ENCODE measurements around the gene TPO.
"Not testable (repeated sequence)": the region's sequence is repeated elsewhere in the genome, so short reads cannot be mapped to it uniquely, and the experiment has no call there.

The TPO gene

GRCh38 chr2:1505031-1505441, 91.8 kb downstream of the TPO start:
- no peak for DNase-seq

DNA sequence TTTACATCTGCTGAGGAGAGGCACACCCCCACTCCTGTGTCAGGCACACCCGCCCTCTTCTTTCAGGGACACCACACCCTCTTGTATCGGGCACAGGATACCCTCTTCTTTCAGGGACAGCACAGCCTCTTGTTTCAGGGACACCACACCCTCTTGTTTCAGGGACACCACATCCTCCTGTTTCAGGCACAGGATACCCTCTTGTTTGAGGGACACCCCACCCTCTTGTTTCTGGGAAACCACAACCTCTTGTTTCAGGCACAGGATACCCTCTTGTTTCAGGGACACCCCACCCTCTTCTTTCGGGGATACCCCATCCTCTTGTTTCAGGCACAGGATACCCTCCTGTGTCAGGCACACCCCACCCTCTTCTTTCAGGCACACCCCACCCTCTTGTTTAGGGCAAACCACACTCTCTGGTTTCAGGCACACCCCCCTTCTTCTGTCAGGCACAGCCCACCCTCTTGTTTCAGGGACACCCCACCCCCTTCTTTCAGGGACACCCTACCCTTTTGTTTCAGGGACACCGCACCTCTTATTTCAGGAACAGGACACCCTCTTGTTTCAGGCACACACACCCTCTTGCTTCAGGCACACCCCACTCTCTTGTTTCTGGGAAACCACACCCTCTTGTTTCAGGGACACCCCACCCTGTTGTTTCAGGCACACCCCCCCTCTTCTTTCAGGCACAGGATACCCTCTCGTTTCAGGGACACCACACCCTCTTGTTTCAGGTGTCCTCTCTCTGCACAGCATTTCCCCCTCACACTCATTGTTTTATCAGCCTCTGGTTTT, 96.2 kb downstream of the TPO start:
- DNase-seq, result no peak

GRCh38 chr2:1510176-1510575, 96.9 kb downstream of the TPO start:
- DNase-seq, result no peak

- DNase-seq, result no peak
These were observed 98.2 kb downstream of the TPO start for GRCh38 chr2:1511455-1511854.

GRCh38 chr2:1512321-1513289, 99.3 kb downstream of the TPO start:
- no peak for DNase-seq

DNA sequence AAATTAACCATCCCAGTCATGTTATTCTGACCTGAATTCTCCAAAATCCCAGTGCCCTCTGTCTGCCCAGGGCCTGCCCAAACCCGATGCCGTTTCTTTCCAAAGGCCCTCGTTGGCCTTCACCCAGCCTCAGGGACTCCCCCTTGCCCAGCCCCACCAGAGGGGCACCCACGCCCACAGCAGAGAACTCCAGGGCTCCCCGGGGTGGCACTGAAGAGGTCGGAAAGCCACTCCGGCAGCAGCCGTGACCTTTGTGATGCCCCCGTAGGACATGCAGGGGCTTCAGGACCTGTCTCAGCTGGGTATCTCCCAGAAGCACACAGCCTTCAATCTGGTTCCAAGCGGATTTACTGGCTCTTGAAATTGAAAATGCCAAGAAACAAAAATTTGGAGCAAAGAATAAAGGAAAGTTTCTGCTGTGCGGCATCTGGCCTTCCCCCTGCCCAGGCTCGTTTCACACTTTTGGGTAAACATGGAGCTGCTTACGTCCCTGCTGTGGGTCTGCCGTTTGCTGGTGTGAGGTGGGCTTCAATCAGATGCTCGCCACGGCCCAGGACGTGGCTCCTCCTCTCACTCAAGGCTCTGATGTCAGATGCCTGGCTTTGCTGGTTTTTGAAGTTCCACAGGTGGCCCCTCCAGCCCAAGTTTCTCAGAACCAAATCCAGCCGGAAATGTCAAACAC, 101.3 kb downstream of the TPO start:
- no peak for DNase-seq

GRCh38 chr2:1515073-1515430, 101.8 kb downstream of the TPO start:
- no peak for DNase-seq

DNA sequence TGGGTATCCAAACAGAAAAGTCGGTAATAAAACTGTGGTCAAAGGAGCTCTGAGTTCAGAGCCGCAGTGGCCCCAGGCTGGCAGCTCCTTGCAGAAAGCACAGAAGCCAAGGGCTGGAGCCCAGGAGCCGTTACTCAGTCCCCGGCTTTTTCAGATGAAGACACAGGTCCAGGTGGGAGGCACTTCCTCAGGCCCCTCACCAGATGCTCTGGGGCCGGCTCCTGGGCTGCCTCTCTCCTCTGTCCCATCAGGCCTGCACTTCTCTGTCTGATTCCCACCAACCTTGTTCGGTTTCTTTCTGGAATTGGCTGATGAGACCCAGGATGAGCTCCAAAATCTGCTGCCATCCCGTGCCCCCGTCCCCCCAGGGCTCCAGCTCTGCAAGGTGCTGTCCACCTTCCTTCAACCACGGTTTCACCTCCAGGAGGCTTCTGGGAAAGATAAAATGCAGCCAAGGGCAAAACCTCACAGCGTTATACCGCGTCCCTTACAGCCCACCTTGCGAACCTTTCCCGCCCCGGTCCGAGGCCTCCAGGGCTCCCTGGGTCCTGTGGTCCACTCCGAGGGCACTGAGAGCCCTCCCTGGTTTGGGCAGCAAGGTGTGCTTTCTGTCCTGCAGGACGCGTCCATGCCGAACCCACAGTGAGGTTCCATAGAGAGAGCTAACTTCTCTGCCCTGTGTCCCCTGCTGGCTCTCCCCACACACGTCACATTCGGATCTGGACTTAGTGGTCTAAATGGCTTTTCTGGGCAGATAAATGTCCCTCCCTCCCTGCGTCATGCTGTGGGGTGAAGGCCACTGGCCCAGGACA, 102.9 kb downstream of the TPO start:
- DNase-seq, result no peak

GRCh38 chr2:1516798-1517060, 103.5 kb downstream of the TPO start:
- no peak for DNase-seq

DNA sequence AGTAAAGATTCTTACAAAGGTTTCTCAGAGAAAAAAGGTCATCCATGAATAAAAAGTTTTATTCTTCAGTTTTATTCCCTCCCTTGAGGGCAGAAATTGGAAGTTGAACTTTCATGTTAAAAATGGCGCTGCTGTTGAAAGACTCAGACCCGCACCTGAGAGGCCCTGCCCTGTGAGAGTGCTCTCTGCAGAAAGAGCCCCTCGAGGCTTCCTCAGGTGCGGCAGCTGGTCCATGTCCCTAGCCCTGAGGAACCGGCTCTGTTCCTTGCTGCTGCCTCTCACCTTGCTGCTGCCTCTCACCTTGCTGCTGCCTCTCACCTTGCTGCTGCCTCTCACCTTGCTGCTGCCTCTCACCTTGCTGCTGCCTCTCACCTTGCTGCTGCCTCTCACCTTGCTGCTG, 104.0 kb downstream of the TPO start:
- not testable (repeated sequence) for DNase-seq

GRCh38 chr2:1517786-1518185, 104.5 kb downstream of the TPO start:
- no peak for DNase-seq

DNA sequence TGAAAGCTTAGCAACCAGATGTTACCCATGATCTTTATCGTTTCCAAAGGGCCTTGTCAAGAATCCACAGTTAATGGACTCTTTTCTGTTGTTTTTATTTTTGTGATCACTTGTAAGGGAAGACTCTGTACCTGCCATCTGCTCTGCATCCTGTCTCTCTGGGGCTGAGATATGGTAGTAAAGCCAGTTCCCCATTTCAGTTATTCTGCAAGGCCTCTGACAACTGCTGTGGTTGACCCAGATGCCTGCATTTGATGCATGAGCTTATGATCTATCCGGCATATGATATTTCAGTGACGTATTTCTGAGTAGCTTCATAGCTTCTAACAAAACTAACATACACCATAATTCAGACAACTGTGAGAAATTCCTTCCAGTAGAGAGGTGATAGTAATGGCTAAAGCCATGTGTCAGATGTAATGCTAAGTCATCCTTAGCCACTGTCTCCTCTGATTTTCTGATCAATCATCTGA, 105.1 kb downstream of the TPO start:
- no peak for DNase-seq

DNA sequence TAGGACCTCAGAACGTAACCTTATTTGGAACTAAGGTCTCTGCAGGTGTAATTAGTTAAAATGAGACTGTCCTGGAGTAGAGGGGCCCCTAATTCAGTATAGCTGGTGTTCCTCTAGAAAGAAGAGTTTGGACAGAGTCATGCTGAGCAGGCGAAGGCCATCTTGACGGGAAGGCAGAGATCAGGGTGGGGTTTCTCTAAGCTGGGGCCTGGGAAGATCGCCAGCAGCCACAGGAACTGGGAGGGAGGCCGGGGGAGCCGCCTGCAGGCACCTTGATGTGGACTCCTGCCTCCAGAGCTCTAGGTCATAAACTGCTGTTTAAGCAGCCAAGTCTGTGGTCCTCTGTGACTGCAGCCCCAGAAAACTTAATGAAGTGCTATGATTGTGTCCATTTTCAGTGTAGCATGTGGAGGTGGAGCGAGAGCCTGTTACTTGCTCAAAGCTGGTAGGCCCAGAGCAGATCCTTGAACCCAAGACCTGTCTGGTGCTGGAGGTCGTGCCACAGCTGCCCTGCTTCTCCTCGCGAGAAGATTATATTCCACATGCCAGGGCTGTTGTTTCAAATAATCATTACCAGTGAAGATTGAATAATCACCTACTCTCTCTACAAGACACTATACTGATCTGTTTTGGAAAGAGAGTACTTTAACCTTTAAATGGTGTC, 105.7 kb downstream of the TPO start:
- no peak for DNase-seq

- DNase-seq, result no peak
These were observed 108.1 kb downstream of the TPO start for GRCh38 chr2:1521191-1521877.

DNA sequence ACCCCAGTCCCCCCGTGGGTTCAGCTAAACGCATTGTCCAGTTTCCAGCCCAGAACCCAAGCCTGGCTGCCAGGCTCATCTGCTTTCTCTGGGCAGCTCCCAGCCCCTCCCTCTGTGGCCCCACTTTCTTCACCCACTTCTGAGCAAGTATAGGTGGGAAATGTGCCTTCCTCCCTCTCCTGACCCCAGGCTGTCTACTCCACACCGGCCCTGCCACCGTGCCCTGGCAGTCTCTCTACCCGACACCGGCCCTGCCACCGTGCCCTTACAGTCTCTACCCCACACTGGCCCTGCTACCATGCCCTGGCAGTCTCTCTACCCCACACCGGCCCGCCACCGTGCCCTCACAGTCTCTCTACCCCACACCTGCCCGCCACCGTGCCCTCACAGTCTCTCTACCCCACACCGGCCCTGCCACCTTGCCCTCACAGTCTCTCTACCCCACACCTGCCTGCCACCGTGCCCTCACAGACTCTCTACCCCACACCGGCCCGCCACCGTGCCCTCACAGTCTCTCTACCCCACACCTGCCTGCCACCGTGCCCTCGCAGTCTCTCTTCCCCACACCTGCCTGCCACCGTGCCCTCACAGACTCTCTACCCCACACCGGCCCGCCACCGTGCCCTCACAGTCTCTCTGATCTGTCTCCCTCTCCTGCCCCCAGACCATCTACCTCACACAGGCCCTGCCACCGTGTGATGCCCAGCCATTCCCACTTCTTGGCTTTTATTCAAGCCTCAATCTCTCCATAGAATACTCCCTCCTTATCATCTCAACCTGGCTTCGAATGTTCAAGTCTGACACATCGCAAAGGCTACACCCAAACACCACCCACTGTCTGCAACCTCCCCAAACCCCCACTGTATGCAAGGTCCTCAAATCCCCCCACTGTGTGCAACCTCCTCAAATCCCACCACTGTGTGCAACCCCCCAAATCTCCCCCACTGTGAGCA, 108.9 kb downstream of the TPO start:
- DNase-seq, result no peak

- DNase-seq, result no peak
These were observed 114.1 kb downstream of the TPO start for GRCh38 chr2:1527153-1527992.

DNA sequence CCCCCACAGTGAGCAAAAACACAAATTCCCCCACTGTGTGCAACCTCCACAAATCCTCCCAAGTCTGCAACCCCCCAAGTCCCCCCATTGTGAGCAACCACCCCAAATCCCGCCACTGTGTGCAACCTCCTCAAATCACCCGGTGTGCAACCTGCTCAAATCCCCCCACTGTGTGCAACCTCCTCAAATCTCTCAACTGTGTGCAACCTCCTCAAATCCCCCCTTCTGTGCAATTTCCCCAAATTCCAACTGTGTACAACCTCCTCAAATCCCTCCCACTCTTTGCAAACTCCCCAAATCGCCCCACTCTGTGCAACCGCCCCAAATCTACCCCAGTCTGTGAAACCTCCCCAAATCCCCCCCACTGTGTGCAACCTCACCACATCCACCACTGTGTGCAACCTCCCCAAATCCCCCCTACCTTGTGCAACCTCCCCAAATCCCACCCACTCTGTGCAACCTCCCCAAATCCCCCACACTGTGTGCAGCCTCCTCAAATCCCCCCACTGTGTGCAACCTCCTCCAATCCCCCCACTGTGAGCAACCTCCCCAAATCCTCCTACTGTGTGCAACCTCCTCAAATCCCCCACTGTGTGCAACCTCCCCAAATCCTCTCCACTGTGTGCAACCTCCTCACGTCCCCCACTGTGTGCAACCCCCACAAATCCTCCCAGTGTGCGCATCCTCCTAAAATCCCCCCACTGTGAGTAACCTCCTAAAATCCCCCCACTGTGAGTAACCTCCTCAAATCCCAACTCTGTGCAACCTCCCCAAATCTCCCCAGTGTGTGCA, 115.2 kb downstream of the TPO start:
- no peak for DNase-seq

- no peak for DNase-seq
These were observed 125.4 kb downstream of the TPO start for GRCh38 chr2:1538663-1539062.

DNA sequence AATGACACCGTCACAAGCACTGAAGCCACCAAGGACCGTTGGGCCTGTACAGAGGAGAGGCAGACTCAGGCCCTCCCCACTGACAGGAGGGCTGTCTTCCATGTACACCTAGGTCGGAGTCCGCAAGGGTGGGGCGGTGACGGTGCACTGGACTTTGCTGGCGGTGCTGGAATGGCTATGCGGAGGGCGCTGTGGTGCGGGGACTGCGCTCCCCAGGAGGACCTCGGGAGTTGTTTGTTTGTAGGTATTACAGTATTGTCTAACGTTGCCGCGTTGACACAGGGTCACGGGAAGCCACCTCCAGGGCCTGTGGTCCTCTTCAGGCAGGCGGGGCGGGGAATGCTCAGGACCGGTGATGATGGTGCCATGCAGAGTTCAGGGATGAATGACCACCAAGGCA, 126.2 kb downstream of the TPO start:
- DNase-seq, result no peak

All from NCI-H2081 treated with DMSO at 0.1 percent for 48 hours (cell line).